NCI-H345 treated with DMSO at 0.1 percent for 48 hours (cell line): ENCODE measurements around the gene SIN3A.
A peak's percentile ranks its signal among the peaks of the same experiment; 100 is the strongest.
"Not testable (repeated sequence)": the region's sequence is repeated elsewhere in the genome, so short reads cannot be mapped to it uniquely, and the experiment has no call there.

ENCODE experiments used
- DNase-seq: peaks from one replicate; lab custom pipeline; 2025; ENCODE audit not compliant: unreplicated experiment; lab: John Stamatoyannopoulos, UW

The SIN3A gene

GRCh38 chr15:75338661-75339240, 112.7 kb downstream of the SIN3A start:
- DNase-seq, result no peak

DNA sequence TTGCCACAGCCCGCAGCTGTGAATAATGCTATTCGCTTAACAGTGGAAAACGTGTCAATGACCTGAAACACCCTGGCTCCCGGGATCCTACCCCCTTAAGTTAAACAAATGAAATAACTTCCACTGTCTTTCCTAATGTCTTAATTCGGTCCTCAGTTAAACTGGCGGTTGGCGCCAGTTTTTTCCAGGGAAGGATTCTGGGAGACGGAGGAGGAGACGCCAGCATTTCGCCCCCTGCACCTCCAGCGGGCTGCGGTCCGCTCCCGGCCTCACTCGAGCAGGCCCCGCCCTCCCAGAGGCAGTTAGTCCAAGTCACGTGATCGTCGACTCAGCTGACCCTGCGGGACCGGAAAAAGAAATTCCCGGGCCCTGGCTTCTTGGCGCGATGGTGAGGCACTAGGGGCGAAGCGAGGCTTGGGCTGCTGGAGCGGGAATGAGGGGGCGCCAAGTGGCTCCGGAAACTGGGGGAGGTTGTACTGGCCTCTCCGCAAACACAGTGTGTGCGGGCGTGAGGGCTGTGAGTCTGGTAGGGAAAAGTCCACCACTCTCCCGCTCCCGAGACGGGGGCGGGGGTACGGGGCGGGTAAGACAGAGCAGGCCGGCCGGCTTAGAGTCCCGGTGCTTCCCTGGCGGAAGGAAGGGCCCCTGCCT, 115.7 kb downstream of the SIN3A start, which contains the start of gene COMMD4:
Gene COMMD4 (plus strand): TSS at position 359 of the 651 bp plus-strand sequence. CDS start 27 bp downstream, at position 386.
- DNase-seq, result peak; percentile 74

DNA sequence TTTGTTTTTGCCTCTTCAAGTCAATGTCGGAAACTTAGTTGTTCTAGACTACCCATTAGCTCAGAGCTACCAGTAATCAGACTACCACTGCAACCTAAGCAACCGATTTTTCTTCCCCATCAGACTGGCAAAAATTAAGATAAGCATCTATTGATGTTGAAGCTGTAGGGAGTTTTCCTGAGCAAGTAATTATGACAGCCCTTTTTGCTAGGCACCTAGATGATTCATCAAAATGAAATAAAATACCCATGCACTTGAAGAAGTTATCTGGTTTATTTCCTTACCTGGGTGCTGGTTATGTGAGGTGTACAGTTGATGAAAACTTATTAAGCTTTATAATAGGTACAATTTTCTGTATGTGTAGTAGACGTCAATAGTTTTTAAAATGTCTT, 116.2 kb downstream of the SIN3A start:
- DNase-seq, result no peak

DNA sequence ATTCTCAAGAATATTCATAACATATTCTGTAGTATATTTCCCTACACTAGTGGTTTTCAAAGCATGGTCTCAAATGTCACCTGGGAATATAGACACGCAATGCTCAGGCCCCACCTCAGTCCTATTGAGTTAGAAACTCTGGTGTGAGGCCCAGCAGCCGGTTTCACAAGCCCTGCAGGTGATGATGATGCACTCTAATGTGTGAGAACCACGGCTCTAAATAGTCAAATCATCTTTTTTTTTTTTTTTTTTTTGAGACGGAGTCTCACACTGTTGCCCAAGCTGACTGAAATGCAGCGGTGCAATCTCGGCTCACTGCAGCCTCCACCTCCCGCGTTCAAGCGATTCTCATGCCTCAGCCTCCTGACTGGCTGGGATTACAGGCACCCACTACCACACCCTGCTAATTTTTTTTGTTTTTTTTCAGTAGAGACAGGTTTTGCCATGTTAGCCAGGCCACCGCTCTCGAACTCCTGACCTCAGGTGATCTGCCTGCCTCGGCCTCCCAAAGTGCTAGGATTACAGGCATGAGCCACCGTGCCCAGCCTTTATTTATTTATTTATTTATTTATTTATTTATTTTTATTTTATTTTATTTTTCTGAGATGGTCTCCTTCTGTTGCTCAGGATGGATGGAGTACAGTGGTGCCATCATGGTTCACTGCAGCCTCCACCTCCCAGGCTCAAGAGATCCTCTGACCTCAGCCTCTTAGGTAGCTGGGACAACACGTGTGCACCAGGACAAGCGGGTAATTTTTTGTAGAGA, 117.7 kb downstream of the SIN3A start:
- not testable (repeated sequence) for DNase-seq

- DNase-seq, result not testable (repeated sequence)
These were observed 119.4 kb downstream of the SIN3A start for GRCh38 chr15:75332093-75332492.

DNA sequence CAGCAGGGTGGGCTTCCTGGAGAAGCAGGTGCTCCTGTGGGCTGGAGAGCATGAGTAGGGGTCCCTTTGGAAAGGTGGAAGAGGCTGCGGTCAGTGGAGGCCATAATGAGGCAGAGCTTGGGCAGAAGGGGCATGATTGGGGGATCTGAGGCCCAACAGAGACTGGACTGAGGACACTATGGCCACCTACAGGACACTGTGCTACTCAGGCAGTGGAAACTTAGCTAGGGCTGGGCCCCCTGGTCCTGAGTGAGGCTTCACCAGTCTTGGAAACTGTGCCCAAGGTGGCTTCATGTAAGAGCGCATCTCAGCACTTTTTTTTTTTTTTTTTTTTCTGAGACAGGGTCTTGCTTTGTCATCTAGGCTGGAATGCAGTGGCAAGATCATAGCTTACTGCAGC, 121.9 kb downstream of the SIN3A start:
- no peak for DNase-seq

- DNase-seq, result no peak
These were observed 122.8 kb downstream of the SIN3A start for GRCh38 chr15:75328493-75329314.

- DNase-seq, result no peak
These were observed 124.0 kb downstream of the SIN3A start for GRCh38 chr15:75327491-75327890.

GRCh38 chr15:75327005-75327404, 124.5 kb downstream of the SIN3A start:
- no peak for DNase-seq

GRCh38 chr15:75325922-75326321, 125.6 kb downstream of the SIN3A start:
- DNase-seq, result no peak

DNA sequence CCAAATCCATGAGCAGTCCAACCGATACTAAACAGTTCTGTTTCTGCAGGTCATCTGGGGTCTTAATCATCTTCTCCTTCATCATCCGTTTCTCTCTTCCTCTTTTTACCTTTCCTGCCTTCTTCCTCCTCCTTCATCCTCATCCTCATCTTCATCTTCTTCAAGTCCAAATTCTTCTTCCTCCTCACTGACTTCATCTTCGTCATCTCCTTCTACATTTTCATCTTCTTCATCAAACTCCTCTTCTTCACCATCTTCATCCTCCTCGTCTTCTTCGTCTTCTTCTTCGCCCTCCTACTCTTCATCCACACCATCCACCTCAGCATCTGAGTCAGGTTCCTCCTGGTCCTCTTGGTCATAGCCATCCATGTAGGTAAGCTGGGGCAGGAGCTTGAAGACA, 129.8 kb downstream of the SIN3A start:
- no peak for DNase-seq
